Measurements from ENCODE around the gene NQO2.
A peak's percentile ranks its signal among the peaks of the same experiment; 100 is the strongest.

DNA sequence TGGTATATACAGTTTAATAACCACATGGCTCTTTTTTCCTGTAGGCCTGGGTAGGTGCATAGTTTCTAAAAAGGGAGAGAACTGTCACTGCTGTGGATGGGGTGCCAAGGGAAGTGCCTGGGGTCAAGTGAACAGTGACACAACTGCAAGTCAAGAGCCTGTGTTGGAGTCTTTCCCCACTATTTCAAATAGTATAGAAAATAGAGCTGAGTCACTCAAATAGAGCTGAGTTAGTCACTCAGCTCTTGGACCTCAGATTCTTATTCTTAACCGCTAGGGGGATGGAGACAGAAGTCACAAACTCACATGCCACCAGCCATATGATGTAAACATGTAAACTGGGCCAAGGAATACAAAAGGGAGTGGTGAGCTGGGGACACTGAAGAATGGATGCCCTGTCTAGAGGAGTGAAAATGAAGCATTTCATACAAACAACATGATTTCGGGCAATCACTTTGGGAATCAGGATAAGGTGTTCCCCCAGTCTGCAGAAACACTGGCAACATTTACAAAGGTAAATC is 2.1 kb downstream of the NQO2 start:
- no peak for TF ChIP-seq HDGF (IDR thresholded peaks at IDR 0.05)
- TF ChIP-seq ZNF217 (IDR thresholded peaks at IDR 0.05): no peak
- TF ChIP-seq CTCF (IDR thresholded peaks at IDR 0.05 in 2 of 3, conservative IDR thresholded peaks at IDR 0.05 in 1 of 3; ENCODE audit: control insufficient read depth in 2 of 3, extremely low read depth in 1 of 3, insufficient read depth in 1 of 3, low read depth in 3 of 3, low read length in 3 of 3): peak; percentile 53 to 76 (median 65)
- TF ChIP-seq, protein P1, sequence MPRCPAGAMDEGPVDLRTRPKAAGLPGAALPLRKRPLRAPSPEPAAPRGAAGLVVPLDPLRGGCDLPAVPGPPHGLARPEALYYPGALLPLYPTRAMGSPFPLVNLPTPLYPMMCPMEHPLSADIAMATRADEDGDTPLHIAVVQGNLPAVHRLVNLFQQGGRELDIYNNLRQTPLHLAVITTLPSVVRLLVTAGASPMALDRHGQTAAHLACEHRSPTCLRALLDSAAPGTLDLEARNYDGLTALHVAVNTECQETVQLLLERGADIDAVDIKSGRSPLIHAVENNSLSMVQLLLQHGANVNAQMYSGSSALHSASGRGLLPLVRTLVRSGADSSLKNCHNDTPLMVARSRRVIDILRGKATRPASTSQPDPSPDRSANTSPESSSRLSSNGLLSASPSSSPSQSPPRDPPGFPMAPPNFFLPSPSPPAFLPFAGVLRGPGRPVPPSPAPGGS (IDR thresholded peaks at IDR 0.05; ENCODE audit: borderline replicate concordance, insufficient read depth, low read depth, low read length, poor library complexity, severe bottlenecking): no peak
- TF ChIP-seq, protein P2, sequence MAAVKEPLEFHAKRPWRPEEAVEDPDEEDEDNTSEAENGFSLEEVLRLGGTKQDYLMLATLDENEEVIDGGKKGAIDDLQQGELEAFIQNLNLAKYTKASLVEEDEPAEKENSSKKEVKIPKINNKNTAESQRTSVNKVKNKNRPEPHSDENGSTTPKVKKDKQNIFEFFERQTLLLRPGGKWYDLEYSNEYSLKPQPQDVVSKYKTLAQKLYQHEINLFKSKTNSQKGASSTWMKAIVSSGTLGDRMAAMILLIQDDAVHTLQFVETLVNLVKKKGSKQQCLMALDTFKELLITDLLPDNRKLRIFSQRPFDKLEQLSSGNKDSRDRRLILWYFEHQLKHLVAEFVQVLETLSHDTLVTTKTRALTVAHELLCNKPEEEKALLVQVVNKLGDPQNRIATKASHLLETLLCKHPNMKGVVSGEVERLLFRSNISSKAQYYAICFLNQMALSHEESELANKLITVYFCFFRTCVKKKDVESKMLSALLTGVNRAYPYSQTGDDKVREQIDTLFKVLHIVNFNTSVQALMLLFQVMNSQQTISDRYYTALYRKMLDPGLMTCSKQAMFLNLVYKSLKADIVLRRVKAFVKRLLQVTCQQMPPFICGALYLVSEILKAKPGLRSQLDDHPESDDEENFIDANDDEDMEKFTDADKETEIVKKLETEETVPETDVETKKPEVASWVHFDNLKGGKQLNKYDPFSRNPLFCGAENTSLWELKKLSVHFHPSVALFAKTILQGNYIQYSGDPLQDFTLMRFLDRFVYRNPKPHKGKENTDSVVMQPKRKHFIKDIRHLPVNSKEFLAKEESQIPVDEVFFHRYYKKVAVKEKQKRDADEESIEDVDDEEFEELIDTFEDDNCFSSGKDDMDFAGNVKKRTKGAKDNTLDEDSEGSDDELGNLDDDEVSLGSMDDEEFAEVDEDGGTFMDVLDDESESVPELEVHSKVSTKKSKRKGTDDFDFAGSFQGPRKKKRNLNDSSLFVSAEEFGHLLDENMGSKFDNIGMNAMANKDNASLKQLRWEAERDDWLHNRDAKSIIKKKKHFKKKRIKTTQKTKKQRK (IDR thresholded peaks at IDR 0.05; ENCODE audit: low read depth, low read length): no peak
- TF ChIP-seq, protein P3, sequence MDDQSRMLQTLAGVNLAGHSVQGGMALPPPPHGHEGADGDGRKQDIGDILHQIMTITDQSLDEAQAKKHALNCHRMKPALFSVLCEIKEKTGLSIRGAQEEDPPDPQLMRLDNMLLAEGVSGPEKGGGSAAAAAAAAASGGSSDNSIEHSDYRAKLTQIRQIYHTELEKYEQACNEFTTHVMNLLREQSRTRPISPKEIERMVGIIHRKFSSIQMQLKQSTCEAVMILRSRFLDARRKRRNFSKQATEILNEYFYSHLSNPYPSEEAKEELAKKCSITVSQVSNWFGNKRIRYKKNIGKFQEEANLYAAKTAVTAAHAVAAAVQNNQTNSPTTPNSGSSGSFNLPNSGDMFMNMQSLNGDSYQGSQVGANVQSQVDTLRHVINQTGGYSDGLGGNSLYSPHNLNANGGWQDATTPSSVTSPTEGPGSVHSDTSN (IDR thresholded peaks at IDR 0.05; ENCODE audit: insufficient replicate concordance, low read depth, low read length): no peak
- TF ChIP-seq, protein P4, sequence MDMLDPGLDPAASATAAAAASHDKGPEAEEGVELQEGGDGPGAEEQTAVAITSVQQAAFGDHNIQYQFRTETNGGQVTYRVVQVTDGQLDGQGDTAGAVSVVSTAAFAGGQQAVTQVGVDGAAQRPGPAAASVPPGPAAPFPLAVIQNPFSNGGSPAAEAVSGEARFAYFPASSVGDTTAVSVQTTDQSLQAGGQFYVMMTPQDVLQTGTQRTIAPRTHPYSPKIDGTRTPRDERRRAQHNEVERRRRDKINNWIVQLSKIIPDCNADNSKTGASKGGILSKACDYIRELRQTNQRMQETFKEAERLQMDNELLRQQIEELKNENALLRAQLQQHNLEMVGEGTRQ (IDR thresholded peaks at IDR 0.05; ENCODE audit: borderline replicate concordance, low read depth, low read length): no peak
- 0 out of 2 replicates have a peak, but pooled peaks have one; percentile 24 for TF ChIP-seq FOXK2 (IDR thresholded peaks at IDR 0.05)
- TF ChIP-seq MTA3 (IDR thresholded peaks at IDR 0.05; ENCODE audit: borderline replicate concordance, low read length): no peak
- no peak for TF ChIP-seq TARDBP (IDR thresholded peaks at IDR 0.05; ENCODE audit: borderline replicate concordance)
- TF ChIP-seq GABPA (IDR thresholded peaks at IDR 0.05; ENCODE audit: low read depth): no peak
- no peak for TF ChIP-seq ZNF24 (IDR thresholded peaks at IDR 0.05)
- no peak for TF ChIP-seq ZSCAN29 (IDR thresholded peaks at IDR 0.05)
- TF ChIP-seq RELA (IDR thresholded peaks at IDR 0.05; ENCODE audit: borderline replicate concordance, partially characterized antibody): no peak
